Suprapubic skin (tissue), 4 donors: ENCODE data around the gene TBC1D4. TPM values are rescaled to one million over a fixed set of nuclear protein-coding genes. Genes with fewer than 3 reads are reported as not detected.

Source experiments
- DNase-seq, 2 donors: peaks; one replicate each; pipeline ENCODE4 v3.0.0-alpha.2; 2019; ENCODE audit warnings: low spot score in 2 of 2
- H3K27ac ChIP-seq: fragments of 200-600 bp; sonication (generic); one replicate; pipeline ENCODE4 v1.5.1; 2019
- H3K27me3 ChIP-seq: fragments of 200-600 bp; sonication (generic); one replicate; pipeline ENCODE4 v1.5.1; 2019
- H3K36me3 ChIP-seq: fragments of 200-600 bp; sonication (generic); one replicate; pipeline ENCODE4 v1.5.1; 2019
- H3K4me1 ChIP-seq: fragments of 200-600 bp; sonication (generic); one replicate; pipeline ENCODE4 v1.5.1; 2019
- H3K4me3 ChIP-seq: fragments of 200-600 bp; sonication (generic); one replicate; pipeline ENCODE4 v1.5.1; 2019; ENCODE audit warnings: mild to moderate bottlenecking
- H3K9me3 ChIP-seq: fragments of 200-600 bp; sonication (generic); one replicate; pipeline ENCODE4 v1.5.1; 2019
- EP300 ChIP-seq: sonication (generic); formaldehyde crosslinking; IDR thresholded peaks from one replicate; pipeline ENCODE4 v1.6.1; 2017; ENCODE audit warnings: antibody characterized with exemption
- POLR2A ChIP-seq, 2 donors: fragments of 450-650 bp; IDR thresholded peaks; one replicate each; pipeline ENCODE4 v1.6.1; 2017; ENCODE audit warnings: antibody characterized with exemption in 2 of 2, mild to moderate bottlenecking in 2 of 2, moderate library complexity in 2 of 2
- POLR2AphosphoS5 ChIP-seq, 3 donors: sonication (generic); formaldehyde crosslinking; IDR thresholded peaks; one replicate each; pipeline ENCODE4 v1.6.1; 2017; ENCODE audit warnings: antibody characterized with exemption in 3 of 3
- WGBS: methylation state at CpG from one replicate; pipeline ENCODE4 v1.1.5; 2018; 5-methylcytosine and 5-hydroxymethylcytosine counted together
- total RNA-seq, 4 donors: library from RNA; depleted of rRNA; stranded (reverse); fragments of >200 nt; gene quantifications; one replicate each; pipeline ENCODE4 v1.1.0, GENCODE V29; 2016
- TF ChIP-seq, protein P1 (sequence below), 2 donors: fragments of 200-600 bp in 1 of 2; fragments of 450-650 bp in 1 of 2; sonication (generic) in 1 of 2; IDR thresholded peaks; one replicate each; pipeline ENCODE4 v1.5.1; 2016 to 2019; ENCODE audit warnings: antibody characterized with exemption in 2 of 2, mild to moderate bottlenecking in 1 of 2, moderate library complexity in 1 of 2

TBC1D4 gene
- total RNA-seq, 4 donors from 2014 or later, result 54.3 to 110 (median 72.7) TPM

DNA sequence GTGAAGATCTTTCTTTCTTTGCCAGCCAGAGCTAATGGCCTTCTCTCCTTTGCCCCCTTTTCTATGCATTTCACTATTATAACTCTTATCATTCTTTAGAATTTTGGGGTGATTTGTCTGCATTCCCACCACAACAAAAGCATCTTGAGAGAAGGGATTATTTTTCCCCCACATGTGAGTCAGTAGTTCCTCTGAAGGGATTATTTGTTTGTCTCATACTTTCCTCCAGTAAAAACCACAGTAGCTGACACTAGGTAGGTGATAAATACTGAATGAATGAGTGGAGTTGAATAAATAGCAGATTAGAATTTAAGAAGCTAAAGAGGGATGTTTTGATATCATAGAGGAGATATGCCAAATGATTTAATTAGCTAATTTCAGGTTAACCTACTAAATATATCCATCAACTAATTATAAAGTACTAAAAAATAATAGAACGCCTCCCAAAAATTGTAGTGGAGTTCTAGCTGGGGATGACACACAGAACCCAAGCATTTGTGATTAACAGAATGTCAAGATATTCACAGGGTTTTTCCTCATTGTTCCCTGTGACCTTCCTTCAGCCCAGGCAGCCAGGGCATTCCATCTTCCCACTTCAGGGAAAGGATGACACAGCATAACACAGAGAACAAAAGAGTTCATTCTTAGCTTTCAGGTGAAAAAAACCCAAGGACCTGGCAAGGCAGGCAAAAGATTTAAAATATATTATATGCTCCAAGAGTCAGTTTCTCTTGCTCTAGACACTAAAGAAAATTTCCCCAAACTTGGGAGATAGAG lies 3.5 kb upstream of the TBC1D4 start:
- no peak for DNase-seq
- H3K4me1 ChIP-seq, result peaks cover 16% of the 10 kb centered on the region
- peak overlapping the region; percentile 26 for H3K27ac ChIP-seq
- WGBS, result 90% methylated on average over 1 of the region's 1 CpG
- H3K36me3 ChIP-seq, result no peaks in the 10 kb centered on the region
- H3K9me3 ChIP-seq, result no peaks in the 10 kb centered on the region
- H3K4me3 ChIP-seq, result no peak overlapping the region
- TF ChIP-seq POLR2A (IDR thresholded peaks at IDR 0.05) (no peak), EP300 (no peak), POLR2AphosphoS5 (IDR thresholded peaks at IDR 0.05) (no peak)
- TF ChIP-seq, protein P1, sequence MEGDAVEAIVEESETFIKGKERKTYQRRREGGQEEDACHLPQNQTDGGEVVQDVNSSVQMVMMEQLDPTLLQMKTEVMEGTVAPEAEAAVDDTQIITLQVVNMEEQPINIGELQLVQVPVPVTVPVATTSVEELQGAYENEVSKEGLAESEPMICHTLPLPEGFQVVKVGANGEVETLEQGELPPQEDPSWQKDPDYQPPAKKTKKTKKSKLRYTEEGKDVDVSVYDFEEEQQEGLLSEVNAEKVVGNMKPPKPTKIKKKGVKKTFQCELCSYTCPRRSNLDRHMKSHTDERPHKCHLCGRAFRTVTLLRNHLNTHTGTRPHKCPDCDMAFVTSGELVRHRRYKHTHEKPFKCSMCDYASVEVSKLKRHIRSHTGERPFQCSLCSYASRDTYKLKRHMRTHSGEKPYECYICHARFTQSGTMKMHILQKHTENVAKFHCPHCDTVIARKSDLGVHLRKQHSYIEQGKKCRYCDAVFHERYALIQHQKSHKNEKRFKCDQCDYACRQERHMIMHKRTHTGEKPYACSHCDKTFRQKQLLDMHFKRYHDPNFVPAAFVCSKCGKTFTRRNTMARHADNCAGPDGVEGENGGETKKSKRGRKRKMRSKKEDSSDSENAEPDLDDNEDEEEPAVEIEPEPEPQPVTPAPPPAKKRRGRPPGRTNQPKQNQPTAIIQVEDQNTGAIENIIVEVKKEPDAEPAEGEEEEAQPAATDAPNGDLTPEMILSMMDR (IDR thresholded peaks at IDR 0.05), result no peak
- H3K27me3 ChIP-seq, result no peaks in the 10 kb centered on the region

- no peaks in the 10 kb centered on the region for H3K36me3 ChIP-seq
- 0% methylated on average over 1 of the region's 1 CpG for WGBS
- TF ChIP-seq POLR2AphosphoS5 (IDR thresholded peaks at IDR 0.05) (no peak), EP300 (no peak), POLR2A (IDR thresholded peaks at IDR 0.05) (no peak)
- TF ChIP-seq, protein P1 (IDR thresholded peaks at IDR 0.05), result no peak
These were observed 781 bp upstream of the TBC1D4 start for GRCh38 chr13:75482820-75483079.

GRCh38 chr13:75481176-75482069 lies 546 bp downstream of the TBC1D4 start:
- Histone ChIP-seq H3K4me1 (peaks cover 44% of the 10 kb centered on the region), H3K4me3 (peak overlapping the region; percentile 81), H3K36me3 (no peaks in the 10 kb centered on the region), H3K9me3 (no peaks in the 10 kb centered on the region), H3K27ac (peak overlapping the region; percentile 88), H3K27me3 (no peaks in the 10 kb centered on the region)
- DNase-seq, result peak in 1 of 2 donors; percentile 75
- under 1% methylated on average over 55 of the region's 100 CpGs for WGBS
- TF ChIP-seq EP300 (no peak), POLR2A (IDR thresholded peaks at IDR 0.05) (no peak), POLR2AphosphoS5 (IDR thresholded peaks at IDR 0.05) (no peak)
- TF ChIP-seq, protein P1 (IDR thresholded peaks at IDR 0.05), result no peak

More at GRCh38 chr13:75482820-75483079, 781 bp upstream of the TBC1D4 start:
- no peaks in the 10 kb centered on the region for H3K9me3 ChIP-seq
- H3K27ac ChIP-seq, result peak overlapping the region; percentile 88
- no peaks in the 10 kb centered on the region for H3K27me3 ChIP-seq
- peaks cover 40% of the 10 kb centered on the region for H3K4me1 ChIP-seq
- H3K4me3 ChIP-seq, result peak overlapping the region; percentile 81
- DNase-seq, result no peak

GRCh38 chr13:75480671-75481175 lies 1.2 kb downstream of the TBC1D4 start:
- under 1% methylated on average over 48 of the region's 48 CpGs for WGBS
- TF ChIP-seq EP300, result no peak
- TF ChIP-seq POLR2AphosphoS5 (IDR thresholded peaks at IDR 0.05), result peak in 1 of 3 donors; percentile 40
- TF ChIP-seq POLR2A (IDR thresholded peaks at IDR 0.05), result no peak
- TF ChIP-seq, protein P1 (IDR thresholded peaks at IDR 0.05), result no peak
- H3K27ac ChIP-seq, result peak overlapping the region; percentile 88
- H3K9me3 ChIP-seq, result no peaks in the 10 kb centered on the region
- peak overlapping the region; percentile 81 for H3K4me3 ChIP-seq
- H3K4me1 ChIP-seq, result peaks cover 41% of the 10 kb centered on the region
- H3K27me3 ChIP-seq, result no peaks in the 10 kb centered on the region
- no peaks in the 10 kb centered on the region for H3K36me3 ChIP-seq
- DNase-seq, result peak; percentile 77 to 84
